ENCODE measurements around the gene ARV1.

The ARV1 gene

DNA sequence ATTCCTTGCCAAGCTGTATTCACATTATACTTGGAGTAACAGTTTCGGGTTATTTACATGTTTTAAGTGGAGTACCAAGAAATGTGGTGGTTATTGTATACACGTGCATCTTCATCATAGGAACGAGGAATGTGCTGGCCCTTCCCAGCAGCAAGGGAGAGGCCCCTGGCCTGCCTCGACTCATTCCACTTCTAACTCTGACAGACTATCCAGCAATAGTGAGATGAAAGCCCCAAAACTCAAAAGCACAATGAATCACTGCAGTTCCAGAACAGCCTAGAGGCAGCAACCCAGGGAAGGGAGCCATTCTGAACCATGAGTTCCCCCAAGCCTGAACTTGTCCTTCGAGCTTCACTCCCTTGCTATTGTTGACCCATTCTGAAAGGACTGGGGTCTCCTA, 38.1 kb downstream of the ARV1 start:
- Histone ChIP-seq H3K9me3 (ENCODE audit: insufficient read depth, low read length) (no peaks in the 10 kb centered on the region), H3K27me3 (ENCODE audit: low read depth, low read length) (no peaks in the 10 kb centered on the region), H2AFZ (ENCODE audit: low read depth, low read length) (no peak overlapping the region), H3K36me3 (replicated peaks; ENCODE audit: low read depth, low read length) (peaks cover 5% of the 10 kb centered on the region), H3K9ac (ENCODE audit: low read length) (no peak overlapping the region), H3K27ac (ENCODE audit: low read length) (no peak overlapping the region), H3K4me1 (ENCODE audit: low read length) (no peaks in the 10 kb centered on the region), H3K4me3 (ENCODE audit: low read length) (no peak overlapping the region), H3K4me2 (ENCODE audit: low read length) (no peak overlapping the region), H3K79me2 (ENCODE audit: low read length) (no peaks in the 10 kb centered on the region), H4K20me1 (ENCODE audit: insufficient read depth, low read length) (no peaks in the 10 kb centered on the region; the same call in 1 of the 2 replicates)
- TF ChIP-seq, protein P1, sequence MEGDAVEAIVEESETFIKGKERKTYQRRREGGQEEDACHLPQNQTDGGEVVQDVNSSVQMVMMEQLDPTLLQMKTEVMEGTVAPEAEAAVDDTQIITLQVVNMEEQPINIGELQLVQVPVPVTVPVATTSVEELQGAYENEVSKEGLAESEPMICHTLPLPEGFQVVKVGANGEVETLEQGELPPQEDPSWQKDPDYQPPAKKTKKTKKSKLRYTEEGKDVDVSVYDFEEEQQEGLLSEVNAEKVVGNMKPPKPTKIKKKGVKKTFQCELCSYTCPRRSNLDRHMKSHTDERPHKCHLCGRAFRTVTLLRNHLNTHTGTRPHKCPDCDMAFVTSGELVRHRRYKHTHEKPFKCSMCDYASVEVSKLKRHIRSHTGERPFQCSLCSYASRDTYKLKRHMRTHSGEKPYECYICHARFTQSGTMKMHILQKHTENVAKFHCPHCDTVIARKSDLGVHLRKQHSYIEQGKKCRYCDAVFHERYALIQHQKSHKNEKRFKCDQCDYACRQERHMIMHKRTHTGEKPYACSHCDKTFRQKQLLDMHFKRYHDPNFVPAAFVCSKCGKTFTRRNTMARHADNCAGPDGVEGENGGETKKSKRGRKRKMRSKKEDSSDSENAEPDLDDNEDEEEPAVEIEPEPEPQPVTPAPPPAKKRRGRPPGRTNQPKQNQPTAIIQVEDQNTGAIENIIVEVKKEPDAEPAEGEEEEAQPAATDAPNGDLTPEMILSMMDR (IDR thresholded peaks at IDR 0.05; ENCODE audit: low read depth, low read length): no peak

DNA sequence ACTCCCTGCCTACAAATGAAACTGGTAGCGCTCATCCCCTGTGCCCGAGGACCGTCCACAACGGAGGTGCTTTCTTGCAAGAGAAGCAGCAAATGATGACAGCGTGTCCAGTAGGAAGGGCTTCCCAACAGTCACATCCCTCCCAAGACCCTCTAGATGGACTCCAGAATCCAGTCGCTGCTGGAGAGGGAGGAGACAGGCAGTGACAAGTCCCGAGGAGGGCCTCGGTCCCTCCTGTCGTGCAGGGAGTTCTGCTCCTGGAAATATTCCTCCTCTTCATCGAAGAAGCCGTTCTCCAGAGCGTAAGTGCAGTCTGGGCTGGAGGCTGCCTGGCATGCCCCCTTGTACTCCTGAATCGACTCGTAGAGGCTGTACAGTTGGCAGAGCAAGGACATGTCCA, 40.8 kb downstream of the ARV1 start:
- TF ChIP-seq, protein P1 (IDR thresholded peaks at IDR 0.05; ENCODE audit: low read depth, low read length): no peak
- no peak for TF ChIP-seq EZH2phosphoT487 (IDR thresholded peaks at IDR 0.05; ENCODE audit: low read depth)
- no peak overlapping the region for H3K9ac ChIP-seq (ENCODE audit: low read length)
- H3K4me3 ChIP-seq (ENCODE audit: low read length): no peak overlapping the region
- H2AFZ ChIP-seq (ENCODE audit: low read depth, low read length): no peak overlapping the region
- H3K9me3 ChIP-seq (ENCODE audit: insufficient read depth, low read length): no peaks in the 10 kb centered on the region
- H3K27ac ChIP-seq (ENCODE audit: low read length): no peak overlapping the region
- no peaks in the 10 kb centered on the region for H3K79me2 ChIP-seq (ENCODE audit: low read length)
- H3K4me2 ChIP-seq (ENCODE audit: low read length): no peak overlapping the region
- no peaks in the 10 kb centered on the region for H3K4me1 ChIP-seq (ENCODE audit: low read length)
- peaks cover 5% of the 10 kb centered on the region for H3K36me3 ChIP-seq (replicated peaks; ENCODE audit: low read depth, low read length)
- H3K27me3 ChIP-seq (ENCODE audit: low read depth, low read length): no peaks in the 10 kb centered on the region
- no peaks in the 10 kb centered on the region; the same call in 1 of the 2 replicates for H4K20me1 ChIP-seq (ENCODE audit: insufficient read depth, low read length)

DNA sequence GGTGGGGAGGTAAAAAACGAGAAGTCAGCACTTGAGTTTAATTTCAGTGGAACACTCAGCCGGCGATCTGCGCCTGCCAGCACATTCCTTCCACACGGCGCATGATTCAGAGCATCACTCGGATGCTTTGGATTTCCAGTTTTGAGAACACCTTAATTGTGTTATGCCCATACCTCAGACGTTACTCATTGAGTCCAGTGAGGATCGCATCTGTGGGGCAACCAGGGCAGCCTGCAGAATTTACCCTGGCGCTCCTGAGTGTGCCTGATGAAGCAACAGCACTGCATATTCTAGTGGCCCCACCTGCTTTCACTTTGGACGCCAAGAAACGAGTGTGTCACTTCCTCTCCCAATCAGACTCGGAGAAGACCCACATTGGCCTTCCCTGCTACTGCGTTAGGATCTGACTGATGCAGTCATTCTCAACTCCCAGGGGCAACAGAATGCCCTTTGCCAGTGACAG, 41.3 kb downstream of the ARV1 start:
- Histone ChIP-seq H3K27ac (ENCODE audit: low read length) (no peak overlapping the region), H3K36me3 (replicated peaks; ENCODE audit: low read depth, low read length) (peaks cover 5% of the 10 kb centered on the region), H3K27me3 (ENCODE audit: low read depth, low read length) (no peaks in the 10 kb centered on the region), H2AFZ (ENCODE audit: low read depth, low read length) (no peak overlapping the region), H3K4me3 (ENCODE audit: low read length) (no peak overlapping the region), H3K9me3 (ENCODE audit: insufficient read depth, low read length) (no peaks in the 10 kb centered on the region), H3K79me2 (ENCODE audit: low read length) (no peaks in the 10 kb centered on the region; the same call in 1 of the 2 replicates), H3K4me2 (ENCODE audit: low read length) (no peak overlapping the region), H3K4me1 (ENCODE audit: low read length) (no peaks in the 10 kb centered on the region), H4K20me1 (ENCODE audit: insufficient read depth, low read length) (no peaks in the 10 kb centered on the region; the same call in 1 of the 2 replicates), H3K9ac (ENCODE audit: low read length) (no peak overlapping the region)
- TF ChIP-seq EZH2phosphoT487 (IDR thresholded peaks at IDR 0.05; ENCODE audit: low read depth): no peak
- TF ChIP-seq, protein P1 (IDR thresholded peaks at IDR 0.05; ENCODE audit: low read depth, low read length): no peak

DNA sequence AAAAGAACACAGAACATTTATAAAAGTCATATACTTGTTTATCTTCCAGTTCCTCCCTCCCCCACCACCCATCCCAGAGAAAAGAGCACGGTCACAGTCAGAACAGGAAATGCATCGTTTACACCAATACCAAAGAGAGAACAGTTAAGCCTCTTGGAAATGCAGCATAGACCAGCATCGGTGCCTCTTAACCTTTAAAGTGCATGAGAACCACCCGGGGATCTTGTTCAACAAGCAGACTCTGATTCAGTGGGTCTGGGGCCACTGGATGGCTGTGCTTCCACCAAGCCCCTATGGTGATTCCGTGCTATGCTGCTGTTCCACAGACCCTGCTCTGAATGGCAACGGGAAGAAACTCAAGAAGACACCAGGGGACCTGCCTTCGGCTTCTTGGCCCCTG, 41.9 kb downstream of the ARV1 start:
- no peaks in the 10 kb centered on the region for H3K4me1 ChIP-seq (ENCODE audit: low read length)
- no peak overlapping the region for H3K4me2 ChIP-seq (ENCODE audit: low read length)

More for the DNA sequence above, 41.9 kb downstream of the ARV1 start:
- H3K36me3 ChIP-seq (replicated peaks; ENCODE audit: low read depth, low read length): peaks cover 8% of the 10 kb centered on the region
- TF ChIP-seq, protein P1 (IDR thresholded peaks at IDR 0.05; ENCODE audit: low read depth, low read length): no peak
- no peak for TF ChIP-seq EZH2phosphoT487 (IDR thresholded peaks at IDR 0.05; ENCODE audit: low read depth)
- no peak overlapping the region for H2AFZ ChIP-seq (ENCODE audit: low read depth, low read length)
- no peaks in the 10 kb centered on the region for H3K9me3 ChIP-seq (ENCODE audit: insufficient read depth, low read length)
- H4K20me1 ChIP-seq (ENCODE audit: insufficient read depth, low read length): no peaks in the 10 kb centered on the region; the same call in 1 of the 2 replicates
- no peak overlapping the region for H3K4me3 ChIP-seq (ENCODE audit: low read length)
- no peak overlapping the region for H3K9ac ChIP-seq (ENCODE audit: low read length)
- no peaks in the 10 kb centered on the region; the same call in 1 of the 2 replicates for H3K79me2 ChIP-seq (ENCODE audit: low read length)
- H3K27me3 ChIP-seq (ENCODE audit: low read depth, low read length): no peaks in the 10 kb centered on the region
- H3K27ac ChIP-seq (ENCODE audit: low read length): no peak overlapping the region

Measured in OCI-LY3 (cell line).